ENCODE data around the gene PLPPR5.
"Not testable (repeated sequence)": the region's sequence is repeated elsewhere in the genome, so short reads cannot be mapped to it uniquely, and the experiment has no call there.

PLPPR5 gene

GRCh38 chr1:99004861-99005442, at the start of gene PLPPR5:
Gene PLPPR5 (minus strand): TSS chr1:99004861. CDS start chr1:99004671, 190 bp downstream.
- no peak for DNase-seq (ENCODE audit: low spot score)

GRCh38 chr1:99051611-99052283, 47.1 kb upstream of the PLPPR5 start:
- DNase-seq (ENCODE audit: low spot score) = no peak

- no peak for DNase-seq (ENCODE audit: low spot score)
Measured at GRCh38 chr1:99049745-99050144, 45.1 kb upstream of the PLPPR5 start.

- DNase-seq (ENCODE audit: low spot score) = not testable (repeated sequence)
Measured at GRCh38 chr1:99036746-99037145, 32.1 kb upstream of the PLPPR5 start.

GRCh38 chr1:99018313-99018712, 13.7 kb upstream of the PLPPR5 start:
- DNase-seq (ENCODE audit: low spot score) = no peak

- DNase-seq (ENCODE audit: low spot score) = no peak
Measured at GRCh38 chr1:99017655-99018054, 13.0 kb upstream of the PLPPR5 start.

GRCh38 chr1:99010679-99011078, 6.0 kb upstream of the PLPPR5 start:
- no peak for DNase-seq (ENCODE audit: low spot score)

- no peak for DNase-seq (ENCODE audit: low spot score)
Measured at GRCh38 chr1:99007366-99007765, 2.7 kb upstream of the PLPPR5 start.

- DNase-seq (ENCODE audit: low spot score) = no peak
Measured at GRCh38 chr1:99005537-99005942, 879 bp upstream of the PLPPR5 start.

GRCh38 chr1:99004254-99004860, 304 bp downstream of the PLPPR5 start:
- no peak for DNase-seq (ENCODE audit: low spot score)

- no peak for DNase-seq (ENCODE audit: low spot score)
Measured at GRCh38 chr1:99003581-99004253, 944 bp downstream of the PLPPR5 start.

- DNase-seq (ENCODE audit: low spot score) = no peak
Measured at GRCh38 chr1:98992844-98993243, 11.8 kb downstream of the PLPPR5 start.

- no peak for DNase-seq (ENCODE audit: low spot score)
Measured at GRCh38 chr1:98991127-98992012, 13.3 kb downstream of the PLPPR5 start.

- DNase-seq (ENCODE audit: low spot score) = no peak
Measured at GRCh38 chr1:98989556-98989907, 15.1 kb downstream of the PLPPR5 start.

- DNase-seq (ENCODE audit: low spot score) = no peak
Measured at GRCh38 chr1:98988904-98989555, 15.6 kb downstream of the PLPPR5 start.

GRCh38 chr1:98985687-98986086, 19.0 kb downstream of the PLPPR5 start:
- DNase-seq (ENCODE audit: low spot score) = no peak

- DNase-seq (ENCODE audit: low spot score) = no peak
Measured at GRCh38 chr1:98981917-98982513, 22.6 kb downstream of the PLPPR5 start.

GRCh38 chr1:98979463-98979862, 25.2 kb downstream of the PLPPR5 start:
- DNase-seq (ENCODE audit: low spot score) = no peak

- no peak for DNase-seq (ENCODE audit: low spot score)
Measured at GRCh38 chr1:98975810-98976209, 28.9 kb downstream of the PLPPR5 start.

- no peak for DNase-seq (ENCODE audit: low spot score)
Measured at GRCh38 chr1:98975113-98975512, 29.5 kb downstream of the PLPPR5 start.

Measured in hematopoietic multipotent progenitor cell treated with erythropoietin and hydrocortisone succinate and interleukin-3 and kit ligand, for 15 days (in vitro differentiated cells).